NT2/D1 (cell line): ENCODE results near the gene PELI2.
A peak's percentile ranks its signal among the peaks of the same experiment; 100 is the strongest.

Experiments
- DNase-seq: peaks from one replicate; pipeline ENCODE4 v3.0.0-alpha.2; 2011; ENCODE audit warnings: low read depth, low spot score
- H3K27me3 ChIP-seq: 2 replicates; pipeline ENCODE4 v1.6.0; 2011; ENCODE audit warnings: mild to moderate bottlenecking; ENCODE audit not compliant: insufficient read length, insufficient read depth
- H3K36me3 ChIP-seq: 2 replicates; pipeline ENCODE4 v1.6.1; 2011; ENCODE audit warnings: mild to moderate bottlenecking, low read length, mixed read lengths; ENCODE audit not compliant: insufficient read depth, insufficient read length
- H3K4me1 ChIP-seq: 2 replicates; pipeline ENCODE4 v1.5.1; 2011; ENCODE audit not compliant: insufficient read depth, insufficient read length
- H3K4me3 ChIP-seq: 2 replicates; pipeline ENCODE4 v1.5.1; 2011; ENCODE audit warnings: low read depth; ENCODE audit not compliant: insufficient read length
- H3K9ac ChIP-seq: 2 replicates; pipeline ENCODE4 v1.6.0; 2011; ENCODE audit warnings: low read depth; ENCODE audit not compliant: insufficient read length
- H3K9me3 ChIP-seq: 2 replicates; pipeline ENCODE4 v1.5.1; 2011; ENCODE audit warnings: mild to moderate bottlenecking, low read length; ENCODE audit not compliant: insufficient read depth
- SUZ12 ChIP-seq: IDR thresholded peaks from 2 replicates; pipeline ENCODE4 v1.6.1; 2011; ENCODE audit not compliant: insufficient read length, insufficient read depth; ENCODE audit errors: extremely low read depth
- YY1 ChIP-seq: IDR thresholded peaks from 2 replicates; pipeline ENCODE4 v1.6.1; 2011; ENCODE audit not compliant: insufficient read length, insufficient read depth
- ZNF274 ChIP-seq: IDR thresholded peaks from 2 replicates; pipeline ENCODE4 v1.6.1; 2011; ENCODE audit warnings: mild to moderate bottlenecking, low read depth, low read length

Gene PELI2

GRCh38 chr14:56088941-56089340 is 29.3 kb upstream of the PELI2 start:
- Histone ChIP-seq H3K9me3 (no peaks in the 10 kb centered on the region), H3K9ac (no peak overlapping the region), H3K4me3 (no peak overlapping the region), H3K27me3 (no peaks in the 10 kb centered on the region), H3K4me1 (no peaks in the 10 kb centered on the region), H3K36me3 (no peaks in the 10 kb centered on the region)
- DNase-seq = peak; percentile 15
- no peak for TF ChIP-seq YY1
- TF ChIP-seq SUZ12 = no peak
- TF ChIP-seq ZNF274 = no peak

GRCh38 chr14:56092763-56093162 is 25.4 kb upstream of the PELI2 start:
- H3K27me3 ChIP-seq = no peaks in the 10 kb centered on the region
- peaks cover 5% of the 10 kb centered on the region; the same call in 1 of the 2 replicates for H3K9me3 ChIP-seq
- no peak for DNase-seq
- H3K4me1 ChIP-seq = no peaks in the 10 kb centered on the region
- no peak for TF ChIP-seq ZNF274
- TF ChIP-seq SUZ12 = no peak
- no peak for TF ChIP-seq YY1
- no peaks in the 10 kb centered on the region for H3K36me3 ChIP-seq
- no peak overlapping the region for H3K9ac ChIP-seq
- H3K4me3 ChIP-seq = no peak overlapping the region

DNA sequence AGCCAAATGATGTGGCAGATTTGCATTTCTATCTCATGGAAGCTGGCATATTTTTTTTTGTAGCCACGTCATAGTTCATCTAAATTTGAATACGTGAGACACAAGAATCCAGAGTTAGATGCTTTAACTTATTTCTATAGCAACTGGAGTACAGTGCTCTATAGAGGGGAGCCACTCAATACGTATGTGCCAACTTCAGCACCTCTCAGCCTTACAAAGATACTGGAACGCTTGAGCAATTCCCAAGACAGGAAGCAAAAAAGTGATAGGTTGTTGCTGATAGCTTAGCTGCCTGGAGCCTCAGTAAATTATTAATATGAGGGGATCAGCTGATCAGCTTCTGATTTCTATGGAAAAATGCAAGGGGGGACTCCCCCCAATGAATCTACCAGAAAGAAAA is 24.1 kb upstream of the PELI2 start:
- H3K36me3 ChIP-seq = no peaks in the 10 kb centered on the region
- H3K9ac ChIP-seq = no peak overlapping the region
- peaks cover 5% of the 10 kb centered on the region; the same call in 1 of the 2 replicates for H3K9me3 ChIP-seq
- no peaks in the 10 kb centered on the region for H3K27me3 ChIP-seq
- TF ChIP-seq YY1 (no peak), ZNF274 (no peak), SUZ12 (no peak)
- H3K4me3 ChIP-seq = no peak overlapping the region
- no peaks in the 10 kb centered on the region for H3K4me1 ChIP-seq
- no peak for DNase-seq

- H3K9ac ChIP-seq = no peak overlapping the region
- H3K4me1 ChIP-seq = no peaks in the 10 kb centered on the region
- H3K4me3 ChIP-seq = no peak overlapping the region
- peaks cover 5% of the 10 kb centered on the region; the same call in 1 of the 2 replicates for H3K9me3 ChIP-seq
- H3K27me3 ChIP-seq = no peaks in the 10 kb centered on the region
- no peaks in the 10 kb centered on the region for H3K36me3 ChIP-seq
- DNase-seq = no peak
- TF ChIP-seq ZNF274 = no peak
- TF ChIP-seq YY1 = no peak
- TF ChIP-seq SUZ12 = no peak
These were observed 20.2 kb upstream of the PELI2 start for GRCh38 chr14:56098021-56098420.

DNA sequence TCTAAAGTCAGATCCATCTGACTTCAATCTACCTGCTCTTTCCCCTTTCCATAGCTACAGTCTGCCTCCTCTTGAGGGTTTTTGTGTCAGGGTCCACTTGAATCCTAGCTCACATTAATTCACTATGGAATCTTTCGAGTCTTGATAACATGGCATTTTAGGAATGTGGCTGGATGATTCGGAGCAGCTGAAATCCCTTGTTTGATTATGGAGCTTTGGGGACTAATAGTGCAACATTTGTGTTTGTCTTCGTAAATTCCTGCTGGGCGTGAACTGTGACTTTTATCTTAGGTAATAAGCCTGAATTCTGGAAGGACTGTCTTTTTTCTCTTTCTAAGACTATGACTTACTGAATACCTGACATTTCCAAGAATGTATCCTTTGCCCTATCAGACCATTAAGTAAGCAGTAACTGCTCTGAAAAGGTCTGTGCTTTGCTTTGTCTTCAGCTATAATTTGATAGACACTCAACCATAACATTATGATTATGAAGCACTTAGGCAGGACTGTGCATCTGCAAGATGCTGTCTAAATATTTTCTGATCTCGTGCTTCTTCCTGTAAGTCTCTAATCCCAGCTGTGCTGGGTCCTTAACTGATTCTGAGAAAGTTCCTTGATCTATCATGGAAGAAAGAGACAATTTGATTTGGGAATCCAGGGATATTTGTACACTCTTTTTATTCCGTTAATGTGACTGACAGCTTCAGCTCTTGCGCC is 19.0 kb upstream of the PELI2 start:
- Histone ChIP-seq H3K9ac (no peak overlapping the region), H3K36me3 (no peaks in the 10 kb centered on the region), H3K4me3 (no peak overlapping the region), H3K27me3 (no peaks in the 10 kb centered on the region), H3K4me1 (no peaks in the 10 kb centered on the region), H3K9me3 (peaks cover 5% of the 10 kb centered on the region; the same call in 1 of the 2 replicates)
- no peak for DNase-seq
- TF ChIP-seq YY1 (no peak), SUZ12 (no peak), ZNF274 (no peak)

GRCh38 chr14:56100556-56100955 is 17.7 kb upstream of the PELI2 start:
- no peak overlapping the region for H3K9ac ChIP-seq
- no peak for DNase-seq
- TF ChIP-seq YY1 = no peak
- TF ChIP-seq SUZ12 = no peak
- no peak for TF ChIP-seq ZNF274
- H3K4me3 ChIP-seq = no peak overlapping the region
- H3K4me1 ChIP-seq = no peaks in the 10 kb centered on the region
- peaks cover 5% of the 10 kb centered on the region; the same call in 1 of the 2 replicates for H3K9me3 ChIP-seq
- no peaks in the 10 kb centered on the region for H3K36me3 ChIP-seq
- no peaks in the 10 kb centered on the region for H3K27me3 ChIP-seq

DNA sequence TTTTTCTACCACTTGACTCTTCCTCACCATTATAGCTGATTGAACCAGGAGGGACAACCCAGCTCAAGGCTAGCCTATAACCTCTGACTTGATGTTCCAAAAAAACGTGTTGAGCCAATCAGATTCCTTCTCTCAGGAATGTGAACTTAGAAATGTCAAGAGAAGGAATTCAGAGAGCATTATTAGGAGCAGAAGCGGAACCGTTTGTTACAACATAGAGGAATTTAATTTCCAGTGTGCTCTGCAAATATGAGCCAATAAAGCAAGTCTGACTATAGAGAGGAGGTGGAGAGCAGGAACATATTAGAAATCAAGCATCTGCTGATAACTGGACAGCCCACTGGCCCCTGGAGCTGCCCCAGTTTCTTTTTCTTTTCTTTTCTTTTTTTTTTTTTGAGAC is 15.3 kb upstream of the PELI2 start:
- Histone ChIP-seq H3K4me1 (no peaks in the 10 kb centered on the region), H3K9ac (no peak overlapping the region), H3K36me3 (no peaks in the 10 kb centered on the region), H3K4me3 (no peak overlapping the region), H3K9me3 (no peaks in the 10 kb centered on the region), H3K27me3 (no peaks in the 10 kb centered on the region)
- no peak for DNase-seq
- TF ChIP-seq YY1 (no peak), ZNF274 (no peak), SUZ12 (no peak)
